ENCODE results near the gene DNM3.

- TF ChIP-seq CTCF (IDR thresholded peaks at IDR 0.05; ENCODE audit: insufficient read depth, low read length, poor library complexity, severe bottlenecking): no peak
- TF ChIP-seq EZH2phosphoT487 (conservative IDR thresholded peaks at IDR 0.05; ENCODE audit: low read length): no peak
Measured at GRCh38 chr1:171881442-171881841, 40.1 kb downstream of the DNM3 start.
